Endothelial cell of umbilical vein (primary cell): ENCODE results near the gene PLSCR2. TPM values are rescaled to one million over a fixed set of nuclear protein-coding genes. Genes with fewer than 3 reads are reported as not detected.

Experiments
- BruUV-seq: library from RNA; stranded (reverse); fragments of 400-500 nt; replicated peaks from 2 replicates; lab custom pipeline; 2021; lab: Mats Ljungman, UMichigan
- CTCF ChIA-PET: fragments of 300-600, 350-600 bp; sonication (Branson Sonifier 250); formaldehyde crosslinking; loops from one replicate; lab custom pipeline; 2021; ENCODE audit warnings: antibody characterized with exemption, inconsistent platforms; lab: Charles Lee
- POLR2A ChIA-PET: fragments of 300-600, 350-600 bp; sonication (Branson Sonifier 250); formaldehyde crosslinking; loops from one replicate; lab custom pipeline; 2021; ENCODE audit warnings: antibody characterized with exemption, inconsistent platforms; lab: Charles Lee
- DNase-seq: peaks from one replicate; pipeline ENCODE4 v3.0.0-alpha.2; 2011; ENCODE audit warnings: low read depth, low spot score
- FAIRE-seq: peaks from 2 replicates; lab custom pipeline; 2011; peaks lifted over from hg19 to GRCh38; lab: Jason Lieb, UNC
- H2AFZ ChIP-seq: 2 replicates; pipeline ENCODE4 v1.6.0; 2012; ENCODE audit warnings: low read depth, low read length, control low read depth, inconsistent platforms
- H3K27ac ChIP-seq: 2 replicates; pipeline ENCODE4 v1.5.1; 2011; ENCODE audit warnings: low read depth, mild to moderate bottlenecking, control low read depth, low read length, moderate library complexity; ENCODE audit not compliant: insufficient read depth
- H3K27me3 ChIP-seq, 2 experiments: 2 replicates each; pipeline versions ENCODE4 v1.6.0 to v1.6.1; 2011; ENCODE audit warnings: low read length in 2 of 2, mixed read lengths in 1 of 2; ENCODE audit not compliant: control insufficient read depth in 2 of 2, insufficient read depth in 2 of 2
- H3K36me3 ChIP-seq, 2 experiments: 2 replicates in 1 of 2; 3 replicates in 1 of 2; pipeline ENCODE4 v1.5.1; 2011; ENCODE audit warnings: low read length in 2 of 2, mild to moderate bottlenecking in 1 of 2, moderate library complexity in 1 of 2; ENCODE audit not compliant: control insufficient read depth in 2 of 2, insufficient read depth in 2 of 2; ENCODE audit errors: extremely low read depth in 1 of 2
- H3K4me1 ChIP-seq: 3 replicates; pipeline ENCODE4 v1.5.1; 2011; ENCODE audit warnings: mild to moderate bottlenecking, low read length; ENCODE audit not compliant: control insufficient read depth, insufficient read depth; ENCODE audit errors: extremely low read depth
- H3K4me2 ChIP-seq: 2 replicates; pipeline ENCODE4 v1.6.1; 2011; ENCODE audit warnings: low read length, control low read depth, mixed read lengths; ENCODE audit not compliant: insufficient read depth
- H3K4me3 ChIP-seq, 3 experiments: fragments of 200-600 bp in 1 of 3; sonication (generic), shearing (Covaris generic) in 1 of 3; replicated peaks in 1 of 3; 2 replicates each; pipeline ENCODE4 v1.5.1; 2011 to 2016; ENCODE audit warnings: control low read depth in 3 of 3, low read length in 3 of 3, mild to moderate bottlenecking in 2 of 3, inconsistent platforms in 1 of 3, low read depth in 1 of 3, moderate library complexity in 1 of 3; ENCODE audit not compliant: insufficient read depth in 1 of 3
- H3K79me2 ChIP-seq: 2 replicates; pipeline ENCODE4 v1.6.0; 2012; ENCODE audit warnings: low read length, inconsistent platforms; ENCODE audit not compliant: control insufficient read depth, insufficient read depth
- H3K9ac ChIP-seq: replicated peaks from 2 replicates; pipeline ENCODE3; 2011; ENCODE audit warnings: low read length, control low read depth; ENCODE audit not compliant: insufficient read depth; ENCODE audit errors: extremely low read depth
- H3K9me1 ChIP-seq: replicated peaks from 3 replicates; pipeline ENCODE4 v1.6.0; 2011; ENCODE audit warnings: mild to moderate bottlenecking, low read length; ENCODE audit not compliant: control insufficient read depth, insufficient read depth; ENCODE audit errors: extremely low read depth
- H3K9me3 ChIP-seq: replicated peaks from 2 replicates; pipeline ENCODE4 v1.5.1; 2012; ENCODE audit warnings: low read length, inconsistent platforms; ENCODE audit not compliant: control insufficient read depth, insufficient read depth
- H4K20me1 ChIP-seq: replicated peaks from 2 replicates; pipeline ENCODE3; 2011; ENCODE audit warnings: mild to moderate bottlenecking, low read length; ENCODE audit not compliant: control insufficient read depth, insufficient read depth; ENCODE audit errors: extremely low read depth
- EZH2 ChIP-seq: IDR thresholded peaks from 2 replicates; pipeline ENCODE4 v1.6.1; 2012; ENCODE audit warnings: borderline replicate concordance, low read depth, mild to moderate bottlenecking, moderate library complexity, low read length, inconsistent platforms; ENCODE audit not compliant: severe bottlenecking
- FOS ChIP-seq: IDR thresholded peaks from 2 replicates; pipeline ENCODE4 v1.6.1; 2011; ENCODE audit warnings: mild to moderate bottlenecking, low read length, moderate library complexity, borderline replicate concordance; ENCODE audit not compliant: insufficient read depth
- GATA2 ChIP-seq: IDR thresholded peaks from 2 replicates; pipeline ENCODE4 v1.7.0; 2011; ENCODE audit warnings: low read depth, mild to moderate bottlenecking, moderate library complexity, mixed read lengths, low read length; ENCODE audit not compliant: insufficient read length, insufficient read depth
- JUN ChIP-seq: IDR thresholded peaks from 2 replicates; pipeline ENCODE4 v1.6.1; 2011; ENCODE audit warnings: borderline replicate concordance, low read depth; ENCODE audit not compliant: insufficient read length, insufficient read depth
- MYC ChIP-seq: IDR thresholded peaks from one replicate; pipeline ENCODE4 v1.6.1; 2011; ENCODE audit warnings: mild to moderate bottlenecking, low read depth, low read length
- POLR2A ChIP-seq: IDR thresholded peaks from 2 replicates; pipeline ENCODE4 v1.6.1; 2012; ENCODE audit warnings: low read depth, mild to moderate bottlenecking, control low read depth, low read length
- POLR2AphosphoS5 ChIP-seq: IDR thresholded peaks from 2 replicates; pipeline ENCODE4 v1.6.1; 2012; ENCODE audit warnings: low read depth, mild to moderate bottlenecking, control low read depth, low read length, moderate library complexity; ENCODE audit not compliant: insufficient read depth
- dilution Hi-C: fragments of 300-500 bp; cut with MboI; formaldehyde crosslinking; loops from one replicate; pipeline ENCODE4 v1.15.0; 2019; ENCODE audit warnings: low sequenced_read_pairs; ENCODE audit not compliant: extremely low pct_ligation_motif_present
- intact Hi-C: fragments of 100-400 bp; cut with micrococcal nuclease; formaldehyde crosslinking; loops from one replicate; pipeline ENCODE4 v1.10.0; 2022
- polyA plus RNA-seq, 4 experiments: library from polyadenylated mRNA; depleted of rRNA in 3 of 4; stranded (reverse) in 3 of 4; unstranded in 1 of 4; fragments of >200 nt; gene quantifications; 2 replicates each; pipeline versions ENCODE4 v1.2.1 to v1.2.3, GENCODE V29; 2011 to 2012; ENCODE audit warnings: missing spikeins in 1 of 4
- total RNA-seq: library from RNA; stranded (reverse); gene quantifications from 2 replicates; pipeline ENCODE4 v1.2.3, GENCODE V29; 2021
- TF ChIP-seq, protein P1 (sequence below), 2 donors: IDR thresholded peaks; 1 replicate in 1 of 2; 2 replicates in 1 of 2; pipeline ENCODE4 v1.5.1; 2011; ENCODE audit warnings: low read length in 2 of 2, mild to moderate bottlenecking in 2 of 2, moderate library complexity in 2 of 2, control low read depth in 1 of 2, inconsistent platforms in 1 of 2, low read depth in 1 of 2; ENCODE audit not compliant: insufficient read depth in 1 of 2; ENCODE audit errors: extremely low read depth in 1 of 2
- TF ChIP-seq, protein P2 (sequence below): IDR thresholded peaks from 2 replicates; pipeline ENCODE4 v1.6.1; 2011; ENCODE audit not compliant: insufficient read depth, insufficient read length

PLSCR2 gene
- total and polyA plus RNA-seq, 2 donors (not counting 3 experiments of a cell fraction or from before 2014, with no cell fraction given), result not detected

DNA sequence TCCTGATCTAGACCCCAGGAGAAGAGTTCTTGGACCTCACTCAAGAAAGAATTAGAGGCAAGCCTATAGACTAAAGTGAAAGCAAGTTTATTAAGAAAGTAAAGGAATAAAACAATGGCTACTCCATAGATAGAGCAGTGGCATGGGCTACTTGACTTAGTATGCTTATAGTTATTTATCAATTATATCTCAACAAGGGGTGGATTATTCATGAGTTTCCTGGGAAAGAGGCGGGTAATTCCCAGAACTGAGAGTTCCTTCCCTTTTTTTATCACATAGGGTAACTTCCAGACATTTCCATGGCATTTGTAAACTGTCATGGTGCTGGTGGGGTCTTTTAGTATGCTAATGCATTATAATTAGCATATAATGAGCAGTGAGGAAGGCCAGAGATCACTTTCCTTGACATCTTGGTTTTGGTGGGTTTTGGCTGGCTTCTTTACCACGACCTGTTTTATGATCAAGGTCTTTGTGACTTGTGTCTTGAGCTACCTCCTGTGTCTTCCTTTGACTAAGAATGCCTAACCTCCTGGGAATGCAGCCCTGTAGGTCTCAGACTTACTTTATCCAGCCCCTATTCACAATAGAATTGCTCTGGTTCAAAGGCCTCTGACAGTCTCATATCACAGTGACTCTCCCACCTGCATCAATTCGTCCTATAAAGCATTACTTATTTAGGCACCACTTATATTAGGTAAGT is 35.3 kb upstream of the PLSCR2 start:
- DNase-seq (peak; percentile 49), FAIRE-seq (no peak)
- no peaks in the 10 kb centered on the region for H3K9me1 ChIP-seq
- ChIA-PET POLR2A (interaction anchor here (1.0 kb wide), 1 partner anchor 40 kb away, joined by 3 read pairs; the partner anchor contains the start of gene PLSCR1), CTCF (interaction anchor here (1.0 to 3.0 kb wide), 6 partner anchors 12 to 73 kb away, joined by 3 to 13 read pairs (median 4); partner anchors contain the start of gene PLSCR1)
- no peaks in the 10 kb centered on the region for H3K79me2 ChIP-seq
- peaks cover 35% of the 10 kb centered on the region for H3K4me1 ChIP-seq
- H3K4me3 ChIP-seq, result no peak overlapping the region
- no peak for TF ChIP-seq POLR2AphosphoS5
- TF ChIP-seq, protein P1, sequence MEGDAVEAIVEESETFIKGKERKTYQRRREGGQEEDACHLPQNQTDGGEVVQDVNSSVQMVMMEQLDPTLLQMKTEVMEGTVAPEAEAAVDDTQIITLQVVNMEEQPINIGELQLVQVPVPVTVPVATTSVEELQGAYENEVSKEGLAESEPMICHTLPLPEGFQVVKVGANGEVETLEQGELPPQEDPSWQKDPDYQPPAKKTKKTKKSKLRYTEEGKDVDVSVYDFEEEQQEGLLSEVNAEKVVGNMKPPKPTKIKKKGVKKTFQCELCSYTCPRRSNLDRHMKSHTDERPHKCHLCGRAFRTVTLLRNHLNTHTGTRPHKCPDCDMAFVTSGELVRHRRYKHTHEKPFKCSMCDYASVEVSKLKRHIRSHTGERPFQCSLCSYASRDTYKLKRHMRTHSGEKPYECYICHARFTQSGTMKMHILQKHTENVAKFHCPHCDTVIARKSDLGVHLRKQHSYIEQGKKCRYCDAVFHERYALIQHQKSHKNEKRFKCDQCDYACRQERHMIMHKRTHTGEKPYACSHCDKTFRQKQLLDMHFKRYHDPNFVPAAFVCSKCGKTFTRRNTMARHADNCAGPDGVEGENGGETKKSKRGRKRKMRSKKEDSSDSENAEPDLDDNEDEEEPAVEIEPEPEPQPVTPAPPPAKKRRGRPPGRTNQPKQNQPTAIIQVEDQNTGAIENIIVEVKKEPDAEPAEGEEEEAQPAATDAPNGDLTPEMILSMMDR (IDR thresholded peaks at IDR 0.05; ENCODE audit: extremely low read depth in 1 of 2, insufficient read depth in 1 of 2, low read depth in 1 of 2, low read length in 2 of 2), result no peak
- no peak for TF ChIP-seq EZH2
- TF ChIP-seq JUN, result no peak
- TF ChIP-seq, protein P2, sequence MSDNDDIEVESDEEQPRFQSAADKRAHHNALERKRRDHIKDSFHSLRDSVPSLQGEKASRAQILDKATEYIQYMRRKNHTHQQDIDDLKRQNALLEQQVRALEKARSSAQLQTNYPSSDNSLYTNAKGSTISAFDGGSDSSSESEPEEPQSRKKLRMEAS, result no peak
- TF ChIP-seq MYC, result no peak
- TF ChIP-seq POLR2A, result no peak
- TF ChIP-seq FOS, result no peak
- no peak for TF ChIP-seq GATA2
- H3K27ac ChIP-seq, result no peak overlapping the region
- H3K9ac ChIP-seq, result no peak overlapping the region
- no peak overlapping the region for H2AFZ ChIP-seq
- no peaks in the 10 kb centered on the region for H4K20me1 ChIP-seq
- dilution Hi-C loops, result no loop called here
- no peaks in the 10 kb centered on the region for H3K36me3 ChIP-seq
- H3K4me2 ChIP-seq, result no peak overlapping the region
- H3K27me3 ChIP-seq, result no peaks in the 10 kb centered on the region
- BruUV-seq, result no TSS peak
- no peaks in the 10 kb centered on the region for H3K9me3 ChIP-seq
- intact Hi-C loops, result loop anchor here (5.0 kb wide), 1 partner anchor 172 kb away; no protein-coding TSS in a partner anchor
